Tibial nerve (tissue), 4 donors: ENCODE results near the gene CHST7. TPM values are rescaled to one million over a fixed set of nuclear protein-coding genes. Genes with fewer than 3 reads are reported as not detected.

Source experiments
- DNase-seq, 2 donors: peaks; one replicate each; pipeline ENCODE4 v3.0.0-alpha.2; 2019; ENCODE audit warnings: low spot score in 2 of 2
- H3K27ac ChIP-seq, 4 donors: fragments of 200-600 bp; sonication (generic) in 3 of 4; one replicate each; pipeline ENCODE4 v1.5.1; 2017 to 2019; ENCODE audit warnings: mild to moderate bottlenecking in 1 of 4
- H3K27me3 ChIP-seq, 2 donors: fragments of 200-600 bp; sonication (generic) in 1 of 2; one replicate each; pipeline versions ENCODE4 v1.5.1 to v1.6.0; 2017 to 2019
- H3K36me3 ChIP-seq, 3 donors: fragments of 200-600 bp; sonication (generic); one replicate each; pipeline ENCODE4 v1.5.1; 2018 to 2019
- H3K4me1 ChIP-seq, 4 donors: fragments of 200-600 bp; sonication (generic) in 3 of 4; one replicate each; pipeline ENCODE4 v1.5.1; 2017 to 2019
- H3K4me3 ChIP-seq, 4 donors: fragments of 200-600 bp; sonication (generic) in 3 of 4; one replicate each; pipeline ENCODE4 v1.5.1; 2017 to 2019; ENCODE audit warnings: mild to moderate bottlenecking in 1 of 4, moderate library complexity in 1 of 4
- H3K9me3 ChIP-seq, 4 donors: fragments of 200-600 bp; sonication (generic) in 3 of 4; one replicate each; pipeline ENCODE4 v1.5.1; 2017 to 2019
- CTCF ChIP-seq, 5 experiments: fragments of 200-600 bp in 3 of 5; fragments of 450-650 bp in 2 of 5; sonication (generic) in 3 of 5; IDR thresholded peaks; one replicate each; pipeline ENCODE4 v1.5.1; 2016 to 2019; ENCODE audit warnings: antibody characterized with exemption in 5 of 5, mild to moderate bottlenecking in 3 of 5, moderate library complexity in 2 of 5
- EP300 ChIP-seq, 2 donors: sonication (generic); formaldehyde crosslinking; IDR thresholded peaks; one replicate each; pipeline ENCODE4 v1.6.1; 2017; ENCODE audit warnings: antibody characterized with exemption in 2 of 2, mild to moderate bottlenecking in 1 of 2
- POLR2A ChIP-seq, 2 donors: fragments of 450-650 bp; IDR thresholded peaks; one replicate each; pipeline ENCODE4 v1.6.1; 2017; ENCODE audit warnings: antibody characterized with exemption in 2 of 2, mild to moderate bottlenecking in 2 of 2, moderate library complexity in 2 of 2
- WGBS, 2 donors: methylation state at CpG; one replicate each; pipeline ENCODE4 v1.1.5; 2018; 5-methylcytosine and 5-hydroxymethylcytosine counted together
- total RNA-seq, 4 donors: library from RNA; depleted of rRNA; stranded (reverse); fragments of >200 nt; gene quantifications; one replicate each; pipeline ENCODE4 v1.1.0, GENCODE V29; 2016

Gene CHST7
- total RNA-seq, 4 donors from 2014 or later, result 35.6 to 106 (median 72.9) TPM

GRCh38 chrX:46588263-46588662 is 14.7 kb downstream of the CHST7 start:
- H3K9me3 ChIP-seq, result no peaks in the 10 kb centered on the region
- DNase-seq, result peak; percentile 25 to 70
- no peaks in the 10 kb centered on the region for H3K36me3 ChIP-seq
- H3K4me3 ChIP-seq, result no peak overlapping the region
- peak overlapping the region in 3 of 4 donors; percentile 34 to 49 (median 44) for H3K27ac ChIP-seq
- WGBS, 2 donors, result 12 to 43% methylated on average over 3 to 4 of the region's 4 CpGs
- H3K27me3 ChIP-seq, result no peaks in the 10 kb centered on the region
- TF ChIP-seq CTCF (IDR thresholded peaks at IDR 0.05), result no peak
- TF ChIP-seq EP300 (IDR thresholded peaks at IDR 0.05), result peak in 1 of 2 donors; percentile 27
- TF ChIP-seq POLR2A (IDR thresholded peaks at IDR 0.05), result no peak
- peaks cover 0 to 27% (median 0%) of the 10 kb centered on the region in 4 donors for H3K4me1 ChIP-seq

DNA sequence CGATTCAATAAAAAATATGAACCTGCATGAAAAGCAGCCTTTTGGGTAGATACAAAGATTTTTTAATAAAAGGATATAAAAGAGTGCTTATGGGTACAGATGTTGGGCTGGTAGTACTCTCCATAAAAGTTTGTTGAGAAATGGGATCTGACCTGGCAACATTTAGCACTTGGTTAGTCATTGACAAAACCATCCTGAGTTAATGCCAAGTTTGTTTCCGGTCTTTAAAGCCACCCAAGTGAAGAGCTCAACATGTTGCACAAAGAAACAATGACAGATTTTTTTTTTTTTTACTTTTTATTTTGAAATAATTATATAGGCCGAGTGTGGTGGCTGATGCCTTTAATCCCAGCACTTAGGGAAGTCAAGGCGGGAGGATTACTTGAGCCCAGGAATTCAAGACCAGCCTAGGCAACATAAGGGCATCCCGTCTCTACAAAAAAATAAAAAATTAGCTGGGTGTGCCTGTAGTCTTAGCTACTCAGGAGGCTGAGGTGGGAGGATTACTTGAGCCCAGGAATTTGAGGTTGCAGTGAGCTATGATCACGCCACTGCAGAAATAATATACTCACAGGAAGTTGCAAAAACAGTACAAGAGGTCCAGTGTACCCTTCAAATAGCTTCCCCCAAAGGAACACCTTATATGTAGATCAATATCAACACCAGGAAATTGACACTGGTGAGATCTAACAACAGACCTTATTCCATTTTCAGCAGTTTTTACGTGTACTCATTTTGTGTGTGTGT is 16.6 kb downstream of the CHST7 start:
- no peak overlapping the region for H3K4me3 ChIP-seq
- DNase-seq, result no peak
- H3K27ac ChIP-seq, result no peak overlapping the region
- peaks cover 0 to 22% (median 0%) of the 10 kb centered on the region in 4 donors for H3K4me1 ChIP-seq
- 74 to 92% methylated on average over 7 of the region's 7 CpGs for WGBS, 2 donors
- H3K27me3 ChIP-seq, result no peaks in the 10 kb centered on the region
- no peaks in the 10 kb centered on the region for H3K36me3 ChIP-seq
- no peaks in the 10 kb centered on the region for H3K9me3 ChIP-seq
- TF ChIP-seq CTCF (IDR thresholded peaks at IDR 0.05), result no peak
- TF ChIP-seq POLR2A (IDR thresholded peaks at IDR 0.05), result no peak
- TF ChIP-seq EP300 (IDR thresholded peaks at IDR 0.05), result no peak

- no peak for DNase-seq
- Histone ChIP-seq H3K27ac (no peak overlapping the region), H3K27me3 (no peaks in the 10 kb centered on the region), H3K36me3 (no peaks in the 10 kb centered on the region), H3K4me3 (no peak overlapping the region), H3K4me1 (no peaks in the 10 kb centered on the region), H3K9me3 (no peaks in the 10 kb centered on the region)
- 69 to 95% methylated on average over 1 of the region's 1 CpG for WGBS, 2 donors
- TF ChIP-seq CTCF (IDR thresholded peaks at IDR 0.05), result no peak
- TF ChIP-seq POLR2A (IDR thresholded peaks at IDR 0.05), result no peak
- TF ChIP-seq EP300 (IDR thresholded peaks at IDR 0.05), result no peak
Observed at GRCh38 chrX:46595084-46595483, 21.5 kb downstream of the CHST7 start.

- 82 to 95% methylated on average over 8 of the region's 8 CpGs for WGBS, 2 donors
- H3K27me3 ChIP-seq, result no peaks in the 10 kb centered on the region
- no peaks in the 10 kb centered on the region for H3K36me3 ChIP-seq
- TF ChIP-seq CTCF (IDR thresholded peaks at IDR 0.05) (no peak), EP300 (IDR thresholded peaks at IDR 0.05) (no peak), POLR2A (IDR thresholded peaks at IDR 0.05) (no peak)
- no peak for DNase-seq
- no peak overlapping the region for H3K27ac ChIP-seq
- no peaks in the 10 kb centered on the region for H3K9me3 ChIP-seq
- H3K4me3 ChIP-seq, result no peak overlapping the region
- no peaks in the 10 kb centered on the region for H3K4me1 ChIP-seq
Observed at GRCh38 chrX:46597208-46597607, 23.6 kb downstream of the CHST7 start.

- no peak overlapping the region for H3K27ac ChIP-seq
- H3K27me3 ChIP-seq, result no peaks in the 10 kb centered on the region
- TF ChIP-seq POLR2A (IDR thresholded peaks at IDR 0.05), result no peak
- no peak for TF ChIP-seq EP300 (IDR thresholded peaks at IDR 0.05)
- no peak for TF ChIP-seq CTCF (IDR thresholded peaks at IDR 0.05)
- DNase-seq, result no peak
- no peak overlapping the region for H3K4me3 ChIP-seq
- H3K9me3 ChIP-seq, result no peaks in the 10 kb centered on the region
- H3K4me1 ChIP-seq, result no peaks in the 10 kb centered on the region
- 64 to 81% methylated on average over 5 to 6 of the region's 6 CpGs for WGBS, 2 donors
- no peaks in the 10 kb centered on the region for H3K36me3 ChIP-seq
Observed at GRCh38 chrX:46597771-46598170, 24.2 kb downstream of the CHST7 start.
